Ishikawa (cell line): ENCODE measurements around the gene DRGX.

Source experiments
- EGR1 ChIP-seq: IDR thresholded peaks from 2 replicates; pipeline ENCODE4 v1.6.1; 2012
- EP300 ChIP-seq: IDR thresholded peaks from 2 replicates; pipeline ENCODE4 v1.6.1; 2012; ENCODE audit warnings: borderline replicate concordance
- MAX ChIP-seq: IDR thresholded peaks from 2 replicates; pipeline ENCODE4 v1.6.1; 2012
- RAD21 ChIP-seq: IDR thresholded peaks from 2 replicates; pipeline ENCODE4 v1.6.1; 2012; ENCODE audit warnings: low read depth
- TEAD4 ChIP-seq: IDR thresholded peaks from 2 replicates; pipeline ENCODE4 v1.6.1; 2012
- TF ChIP-seq, protein P1 (sequence below): IDR thresholded peaks from 2 replicates; pipeline ENCODE4 v1.6.1; 2012

DNA sequence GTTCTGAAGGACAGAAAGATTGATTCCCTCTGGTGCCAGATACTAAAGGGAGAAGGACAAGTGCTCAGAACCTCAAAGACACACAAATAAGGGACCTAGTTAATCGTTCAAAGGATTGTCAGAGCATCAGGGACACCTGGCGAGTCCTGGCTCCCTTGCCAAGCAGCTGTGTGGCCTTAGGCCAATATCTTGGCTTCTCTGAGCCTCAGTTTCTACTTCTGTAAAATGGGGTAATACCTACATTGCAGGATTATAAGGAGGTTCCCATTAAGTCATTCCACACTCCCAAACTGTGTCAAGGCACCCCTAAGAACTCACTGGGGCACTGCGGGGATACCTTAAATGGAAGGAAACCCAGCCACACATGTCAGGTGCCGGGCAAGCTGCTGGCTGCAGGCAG, 29.4 kb downstream of the DRGX start:
- TF ChIP-seq TEAD4 (no peak), MAX (no peak), EGR1 (no peak), EP300 (no peak), RAD21 (no peak)
- TF ChIP-seq, protein P1, sequence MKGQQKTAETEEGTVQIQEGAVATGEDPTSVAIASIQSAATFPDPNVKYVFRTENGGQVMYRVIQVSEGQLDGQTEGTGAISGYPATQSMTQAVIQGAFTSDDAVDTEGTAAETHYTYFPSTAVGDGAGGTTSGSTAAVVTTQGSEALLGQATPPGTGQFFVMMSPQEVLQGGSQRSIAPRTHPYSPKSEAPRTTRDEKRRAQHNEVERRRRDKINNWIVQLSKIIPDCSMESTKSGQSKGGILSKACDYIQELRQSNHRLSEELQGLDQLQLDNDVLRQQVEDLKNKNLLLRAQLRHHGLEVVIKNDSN, result no peak
